Body of pancreas (tissue), 4 donors: ENCODE results near the gene TAF7. TPM values are rescaled to one million over a fixed set of nuclear protein-coding genes. Genes with fewer than 3 reads are reported as not detected.

Experiments
- ATAC-seq: fragments of 150-250 bp; one replicate; pipeline ENCODE4 v1.9.1; 2016
- DNase-seq, 4 donors: peaks; one replicate each; pipeline ENCODE4 v3.0.0-alpha.2; 2019
- H3K27ac ChIP-seq, 4 donors: fragments of 200-600 bp; sonication (generic); 1 replicate in 3 of 4; 2 replicates in 1 of 4; pipeline versions ENCODE4 v1.5.1 to v1.6.1; 2016 to 2019; ENCODE audit warnings: mild to moderate bottlenecking in 1 of 4, mixed read lengths in 1 of 4, moderate library complexity in 1 of 4
- H3K27me3 ChIP-seq, 2 donors: fragments of 200-600 bp; sonication (generic); one replicate each; pipeline ENCODE4 v1.6.0; 2016; ENCODE audit warnings: mild to moderate bottlenecking in 1 of 2
- H3K36me3 ChIP-seq, 2 donors: fragments of 200-600 bp; sonication (generic); replicated peaks in 1 of 2; 2 replicates each; pipeline ENCODE4 v1.5.1; 2016; ENCODE audit warnings: low read depth in 2 of 2; ENCODE audit not compliant: insufficient read depth in 1 of 2
- H3K4me1 ChIP-seq: fragments of 200-600 bp; sonication (generic); one replicate; pipeline ENCODE4 v1.6.0; 2016
- H3K4me3 ChIP-seq, 2 donors: fragments of 200-600 bp; sonication (generic); 1 replicate in 1 of 2; 2 replicates in 1 of 2; pipeline ENCODE4 v1.5.1; 2016 to 2019
- H3K9me3 ChIP-seq, 3 donors: fragments of 200-600 bp; sonication (generic); 1 replicate in 2 of 3; 2 replicates in 1 of 3; pipeline ENCODE4 v1.5.1; 2016
- POLR2A ChIP-seq, 3 donors: fragments of 450-650 bp; IDR thresholded peaks; one replicate each; pipeline ENCODE4 v1.6.1; 2016; ENCODE audit warnings: antibody characterized with exemption in 3 of 3, mild to moderate bottlenecking in 2 of 3
- WGBS, 2 donors: methylation state at CpG; one replicate each; pipeline ENCODE4 v1.1.5; 2017; 5-methylcytosine and 5-hydroxymethylcytosine counted together
- intact Hi-C: fragments of 100-400 bp; cut with DNase I; formaldehyde crosslinking; loops from one replicate; pipeline ENCODE4 v1.15.1; 2023
- total RNA-seq, 2 donors: library from RNA; depleted of rRNA; stranded (reverse); fragments of >200 nt; gene quantifications; one replicate each; pipeline ENCODE4 v1.1.0, GENCODE V29; 2016
- TF ChIP-seq, protein P1 (sequence below), 7 experiments: fragments of 450-650 bp in 4 of 7; fragments of 200-600 bp in 3 of 7; sonication (generic) in 3 of 7; IDR thresholded peaks; one replicate each; pipeline ENCODE4 v1.5.1; 2016 to 2019; ENCODE audit warnings: antibody characterized with exemption in 7 of 7

Gene TAF7
- total RNA-seq, 2 donors from 2014 or later, result 28.7 to 32.2 TPM

GRCh38 chr5:141360685-141361084 lies 40.1 kb upstream of the TAF7 start:
- peaks cover 0 to 77% (median 8%) of the 10 kb centered on the region in 3 donors for H3K9me3 ChIP-seq
- 24 to 30% methylated on average over 15 of the region's 15 CpGs for WGBS, 2 donors
- no peak for DNase-seq
- H3K27ac ChIP-seq, result no peak overlapping the region
- intact Hi-C loops, result no loop called here
- no peaks in the 10 kb centered on the region for H3K36me3 ChIP-seq
- H3K4me3 ChIP-seq, result no peak overlapping the region
- H3K27me3 ChIP-seq, result no peaks in the 10 kb centered on the region
- no peaks in the 10 kb centered on the region for H3K4me1 ChIP-seq
- no peak for ATAC-seq
- TF ChIP-seq, protein P1, sequence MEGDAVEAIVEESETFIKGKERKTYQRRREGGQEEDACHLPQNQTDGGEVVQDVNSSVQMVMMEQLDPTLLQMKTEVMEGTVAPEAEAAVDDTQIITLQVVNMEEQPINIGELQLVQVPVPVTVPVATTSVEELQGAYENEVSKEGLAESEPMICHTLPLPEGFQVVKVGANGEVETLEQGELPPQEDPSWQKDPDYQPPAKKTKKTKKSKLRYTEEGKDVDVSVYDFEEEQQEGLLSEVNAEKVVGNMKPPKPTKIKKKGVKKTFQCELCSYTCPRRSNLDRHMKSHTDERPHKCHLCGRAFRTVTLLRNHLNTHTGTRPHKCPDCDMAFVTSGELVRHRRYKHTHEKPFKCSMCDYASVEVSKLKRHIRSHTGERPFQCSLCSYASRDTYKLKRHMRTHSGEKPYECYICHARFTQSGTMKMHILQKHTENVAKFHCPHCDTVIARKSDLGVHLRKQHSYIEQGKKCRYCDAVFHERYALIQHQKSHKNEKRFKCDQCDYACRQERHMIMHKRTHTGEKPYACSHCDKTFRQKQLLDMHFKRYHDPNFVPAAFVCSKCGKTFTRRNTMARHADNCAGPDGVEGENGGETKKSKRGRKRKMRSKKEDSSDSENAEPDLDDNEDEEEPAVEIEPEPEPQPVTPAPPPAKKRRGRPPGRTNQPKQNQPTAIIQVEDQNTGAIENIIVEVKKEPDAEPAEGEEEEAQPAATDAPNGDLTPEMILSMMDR (IDR thresholded peaks at IDR 0.05), result no peak
- TF ChIP-seq POLR2A (IDR thresholded peaks at IDR 0.05), result no peak

DNA sequence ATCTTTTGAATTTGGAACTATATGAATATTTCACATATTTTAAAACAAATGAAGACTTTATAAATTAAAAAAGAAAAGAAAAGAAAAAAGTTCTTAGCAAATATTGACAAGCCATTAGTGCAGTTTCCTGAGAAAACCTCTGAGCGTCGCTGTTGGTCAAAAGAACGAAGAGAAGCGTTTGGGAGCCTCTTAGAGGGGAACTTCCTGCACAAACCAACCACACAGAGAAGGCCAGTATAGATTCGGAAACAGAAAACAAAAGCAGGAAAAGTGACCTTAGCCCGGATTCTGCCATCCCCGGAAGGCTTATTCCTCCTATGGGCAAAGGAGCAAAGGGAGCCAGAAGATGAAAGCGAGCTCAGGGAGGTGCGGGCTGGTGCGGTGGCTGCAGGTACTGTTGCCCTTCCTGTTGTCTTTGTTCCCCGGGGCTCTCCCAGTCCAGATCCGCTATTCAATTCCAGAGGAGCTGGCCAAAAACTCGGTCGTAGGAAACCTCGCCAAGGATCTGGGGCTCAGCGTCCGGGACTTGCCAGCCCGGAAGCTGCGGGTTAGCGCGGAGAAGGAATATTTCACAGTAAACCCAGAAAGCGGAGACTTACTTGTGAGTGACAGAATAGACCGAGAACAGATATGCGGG lies 39.3 kb upstream of the TAF7 start, which contains the start of gene PCDHGB2:
Gene PCDHGB2, plus strand, starts transcription at position 205 of the 637 bp plus-strand sequence. Its CDS starts 142 bp downstream, at position 347.
- H3K36me3 ChIP-seq, result no peaks in the 10 kb centered on the region
- intact Hi-C loops, result no loop called here
- 10 to 18% methylated on average over 24 of the region's 24 CpGs for WGBS, 2 donors
- peaks cover 0 to 77% (median 8%) of the 10 kb centered on the region in 3 donors for H3K9me3 ChIP-seq
- TF ChIP-seq, protein P1 (IDR thresholded peaks at IDR 0.05), result peak in 4 of 7 experiments; percentile 19 to 35 (median 28)
- TF ChIP-seq POLR2A (IDR thresholded peaks at IDR 0.05), result no peak
- no peaks in the 10 kb centered on the region for H3K4me1 ChIP-seq
- no peak within 1 kb of the TSS for H3K27ac ChIP-seq
- no peak within 1 kb of the TSS for H3K4me3 ChIP-seq
- DNase-seq (no peak), ATAC-seq (peak; percentile 24)
- H3K27me3 ChIP-seq, result no peaks in the 10 kb centered on the region

DNA sequence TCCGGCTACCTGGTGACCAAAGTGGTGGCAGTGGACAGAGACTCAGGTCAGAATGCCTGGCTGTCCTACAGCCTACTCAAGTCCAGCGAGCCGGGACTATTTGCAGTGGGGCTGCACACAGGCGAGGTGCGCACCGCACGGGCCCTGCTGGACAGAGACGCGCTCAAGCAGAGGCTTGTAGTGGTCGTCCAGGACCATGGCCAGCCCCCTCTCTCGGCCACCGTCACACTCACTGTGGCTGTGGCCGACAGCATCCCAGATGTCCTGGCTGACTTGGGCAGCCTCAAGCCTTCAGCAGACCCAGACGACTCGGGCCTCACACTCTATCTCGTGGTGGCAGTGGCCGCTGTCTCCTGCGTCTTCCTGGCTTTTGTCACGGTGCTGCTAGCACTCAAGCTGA lies 36.4 kb upstream of the TAF7 start:
- H3K36me3 ChIP-seq, result no peaks in the 10 kb centered on the region
- intact Hi-C loops, result no loop called here
- no peak overlapping the region for H3K4me3 ChIP-seq
- peaks cover 0 to 72% (median 7%) of the 10 kb centered on the region in 3 donors for H3K9me3 ChIP-seq
- H3K27ac ChIP-seq, result no peak overlapping the region
- WGBS, 2 donors, result 32 to 58% methylated on average over 12 to 19 of the region's 19 CpGs
- no peaks in the 10 kb centered on the region for H3K27me3 ChIP-seq
- no peak for DNase-seq
- TF ChIP-seq, protein P1 (IDR thresholded peaks at IDR 0.05), result no peak
- TF ChIP-seq POLR2A (IDR thresholded peaks at IDR 0.05), result no peak
- ATAC-seq, result no peak
- no peaks in the 10 kb centered on the region for H3K4me1 ChIP-seq

DNA sequence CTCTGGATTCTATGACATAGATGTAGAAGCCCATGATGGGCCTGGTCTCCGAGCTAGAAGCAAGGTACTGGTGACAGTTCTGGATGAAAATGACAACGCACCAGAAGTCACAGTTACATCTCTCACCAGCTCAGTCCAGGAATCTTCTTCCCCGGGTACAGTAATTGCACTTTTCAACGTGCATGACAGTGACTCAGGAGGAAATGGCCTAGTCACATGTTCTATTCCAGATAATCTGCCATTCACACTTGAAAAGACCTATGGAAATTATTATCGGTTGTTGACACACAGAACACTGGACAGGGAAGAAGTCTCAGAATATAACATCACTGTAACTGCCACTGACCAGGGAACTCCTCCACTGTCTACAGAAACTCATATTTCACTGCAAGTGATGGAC lies 35.5 kb upstream of the TAF7 start:
- ATAC-seq, result no peak
- no peak for DNase-seq
- TF ChIP-seq POLR2A (IDR thresholded peaks at IDR 0.05), result no peak
- TF ChIP-seq, protein P1 (IDR thresholded peaks at IDR 0.05), result no peak
- H3K27ac ChIP-seq, result no peak overlapping the region
- no peaks in the 10 kb centered on the region for H3K4me1 ChIP-seq
- WGBS, 2 donors, result 65 to 73% methylated on average over 5 of the region's 5 CpGs
- peaks cover 0 to 72% (median 5%) of the 10 kb centered on the region in 3 donors for H3K9me3 ChIP-seq
- intact Hi-C loops, result no loop called here
- H3K27me3 ChIP-seq, result no peaks in the 10 kb centered on the region
- no peak overlapping the region for H3K4me3 ChIP-seq
- no peaks in the 10 kb centered on the region for H3K36me3 ChIP-seq

DNA sequence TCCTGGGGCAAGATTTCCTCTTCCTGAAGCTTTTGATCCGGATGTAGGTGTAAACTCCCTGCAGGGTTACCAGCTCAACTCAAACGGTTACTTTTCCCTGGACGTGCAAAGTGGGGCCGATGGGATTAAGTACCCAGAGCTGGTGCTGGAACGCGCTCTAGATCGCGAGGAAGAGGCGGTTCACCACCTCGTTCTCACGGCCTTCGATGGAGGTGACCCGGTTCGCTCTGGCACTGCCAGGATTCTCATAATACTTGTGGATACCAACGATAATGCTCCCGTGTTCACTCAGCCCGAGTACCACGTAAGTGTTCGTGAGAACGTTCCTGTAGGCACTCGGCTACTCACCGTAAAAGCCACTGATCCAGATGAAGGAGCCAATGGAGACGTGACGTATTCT lies 35.1 kb upstream of the TAF7 start:
- Histone ChIP-seq H3K36me3 (no peaks in the 10 kb centered on the region), H3K9me3 (peaks cover 0 to 72% (median 3%) of the 10 kb centered on the region in 3 donors), H3K27ac (no peak overlapping the region), H3K4me1 (no peaks in the 10 kb centered on the region), H3K27me3 (no peaks in the 10 kb centered on the region), H3K4me3 (no peak overlapping the region)
- DNase-seq (no peak), ATAC-seq (no peak)
- TF ChIP-seq, protein P1 (IDR thresholded peaks at IDR 0.05), result no peak
- no peak for TF ChIP-seq POLR2A (IDR thresholded peaks at IDR 0.05)
- 33 to 54% methylated on average over 24 of the region's 24 CpGs for WGBS, 2 donors
- intact Hi-C loops, result no loop called here
